OCI-LY7 (cell line): Measurements from ENCODE around the gene PPP1R7. TPM values are rescaled to one million over a fixed set of nuclear protein-coding genes. Genes with fewer than 3 reads are reported as not detected.

Source experiments
- BruUV-seq: library from RNA; stranded (reverse); fragments of 400-500 nt; replicated peaks from 2 replicates; lab custom pipeline; 2021; lab: Mats Ljungman, UMichigan
- CTCF ChIA-PET: fragments of 300-600 bp; sonication (Branson Sonifier 250); formaldehyde crosslinking; loops from one replicate; lab custom pipeline; 2022; ENCODE audit warnings: antibody characterized with exemption; ENCODE audit not compliant: unreplicated experiment; lab: Charles Lee
- POLR2A ChIA-PET: fragments of 300-600 bp; sonication (Branson Sonifier 250); formaldehyde crosslinking; loops from one replicate; lab custom pipeline; 2022; ENCODE audit warnings: antibody characterized with exemption; lab: Charles Lee
- DNase-seq: peaks from one replicate; pipeline ENCODE4 v3.0.0-alpha.2; 2015; ENCODE audit warnings: low spot score
- H2AFZ ChIP-seq: fragments of 200-600 bp; sonication (generic), shearing (Covaris generic); 2 replicates; pipeline ENCODE4 v1.6.1; 2014; ENCODE audit warnings: mild to moderate bottlenecking, antibody characterized with exemption, low read length, moderate library complexity
- H3K27ac ChIP-seq: fragments of 200-600 bp; sonication (generic); 2 replicates; pipeline ENCODE4 v1.5.1; 2014; ENCODE audit warnings: mixed run types, low read depth, mild to moderate bottlenecking, moderate library complexity, low read length, inconsistent platforms; ENCODE audit not compliant: poor library complexity, severe bottlenecking
- H3K36me3 ChIP-seq: fragments of 200-600 bp; sonication (generic); 2 replicates; pipeline ENCODE4 v1.6.1; 2014; ENCODE audit warnings: mild to moderate bottlenecking, antibody characterized with exemption, low read length, moderate library complexity, mixed read lengths; ENCODE audit not compliant: insufficient read depth
- H3K4me1 ChIP-seq: fragments of 200-600 bp; sonication (generic); 2 replicates; pipeline ENCODE4 v1.5.1; 2014; ENCODE audit warnings: mild to moderate bottlenecking, low read length; ENCODE audit not compliant: insufficient read depth, poor library complexity, severe bottlenecking
- H3K4me2 ChIP-seq: fragments of 200-600 bp; sonication (generic); 2 replicates; pipeline ENCODE4 v1.6.1; 2014; ENCODE audit warnings: mild to moderate bottlenecking, low read length
- H3K4me3 ChIP-seq: fragments of 200-600 bp; sonication (generic); 2 replicates; pipeline ENCODE4 v1.5.1; 2014; ENCODE audit warnings: mild to moderate bottlenecking, low read depth, low read length; ENCODE audit not compliant: poor library complexity, severe bottlenecking
- H3K79me2 ChIP-seq: fragments of 200-600 bp; sonication (generic); 2 replicates; pipeline ENCODE4 v1.6.1; 2016; ENCODE audit warnings: low read depth, mild to moderate bottlenecking, low read length, moderate library complexity, mixed read lengths; ENCODE audit not compliant: insufficient read depth
- H3K9me2 ChIP-seq: fragments of 200-600 bp; sonication (generic); 2 replicates; pipeline ENCODE4 v1.6.1; 2016; ENCODE audit warnings: mild to moderate bottlenecking, low read length, mixed read lengths; ENCODE audit not compliant: insufficient read depth
- H3K9me3 ChIP-seq: fragments of 200-600 bp; sonication (generic); 2 replicates; pipeline ENCODE4 v1.6.1; 2014; ENCODE audit warnings: mild to moderate bottlenecking, mixed run types, low read length, mixed read lengths
- H4K20me1 ChIP-seq: fragments of 200-600 bp; sonication (generic); 2 replicates; pipeline ENCODE4 v1.6.1; 2014; ENCODE audit warnings: mild to moderate bottlenecking, antibody characterized with exemption, low read length, moderate library complexity, mixed read lengths; ENCODE audit not compliant: insufficient read depth
- CTCF ChIP-seq: fragments of 200-600 bp; sonication (generic); conservative IDR thresholded peaks from 2 replicates; pipeline ENCODE4 v1.5.1; 2014; ENCODE audit warnings: mild to moderate bottlenecking, antibody characterized with exemption, low read length, moderate library complexity, mixed read lengths
- EZH2phosphoT487 ChIP-seq: fragments of 200-600 bp; sonication (generic); IDR thresholded peaks from 2 replicates; pipeline ENCODE4 v1.6.1; 2018; ENCODE audit warnings: low read depth, borderline replicate concordance, mild to moderate bottlenecking, mixed run types, antibody characterized with exemption, low read length, moderate library complexity, mixed read lengths
- intact Hi-C: fragments of 100-400 bp; cut with micrococcal nuclease; formaldehyde crosslinking; loops from one replicate; pipeline ENCODE4 v1.10.0; 2022; ENCODE audit not compliant: unreplicated experiment
- total RNA-seq, 2 experiments: library from RNA; depleted of rRNA in 1 of 2; stranded (reverse); fragments of >200 nt in 1 of 2; shearing (Covaris generic) in 1 of 2; gene quantifications; 2 replicates each; pipeline ENCODE4 v1.2.3, GENCODE V29; 2014 to 2022

The PPP1R7 gene
- total RNA-seq, 2 experiments from 2014 or later = 46.0 to 82.0 TPM

- no peaks in the 10 kb centered on the region for H3K79me2 ChIP-seq
- no peak overlapping the region for H3K27ac ChIP-seq
- H3K4me2 ChIP-seq = no peak overlapping the region
- POLR2A ChIA-PET = interaction anchor here (0.5 kb wide), 1 partner anchor 9 kb away, joined by 3 read pairs; no protein-coding TSS in a partner anchor
- no TSS peak for BruUV-seq
- no peaks in the 10 kb centered on the region for H3K9me2 ChIP-seq
- intact Hi-C loops = no loop called here
- no peaks in the 10 kb centered on the region for H3K36me3 ChIP-seq
- no peak overlapping the region for H2AFZ ChIP-seq
- no peaks in the 10 kb centered on the region for H3K9me3 ChIP-seq
- CTCF ChIA-PET = no interaction called here
- no peak for DNase-seq
- H3K4me3 ChIP-seq = no peak overlapping the region
- TF ChIP-seq EZH2phosphoT487 (no peak), CTCF (no peak)
- H3K4me1 ChIP-seq = peaks cover 13% of the 10 kb centered on the region
- H4K20me1 ChIP-seq = no peaks in the 10 kb centered on the region
These were observed 39.0 kb downstream of the PPP1R7 start for GRCh38 chr2:241189093-241189855.

GRCh38 chr2:241189856-241190201, 39.6 kb downstream of the PPP1R7 start:
- Histone ChIP-seq H3K4me1 (peaks cover 13% of the 10 kb centered on the region), H3K27ac (no peak overlapping the region), H2AFZ (no peak overlapping the region), H3K79me2 (no peaks in the 10 kb centered on the region), H3K9me2 (no peaks in the 10 kb centered on the region), H3K36me3 (no peaks in the 10 kb centered on the region), H3K4me3 (no peak overlapping the region), H4K20me1 (no peaks in the 10 kb centered on the region), H3K4me2 (no peak overlapping the region), H3K9me3 (no peaks in the 10 kb centered on the region)
- intact Hi-C loops = no loop called here
- no peak for DNase-seq
- TF ChIP-seq EZH2phosphoT487 = no peak
- TF ChIP-seq CTCF = no peak
- POLR2A ChIA-PET = interaction anchor here (0.5 kb wide), 1 partner anchor 10 kb away, joined by 3 read pairs; no protein-coding TSS in a partner anchor
- BruUV-seq = no TSS peak
- CTCF ChIA-PET = no interaction called here

- Histone ChIP-seq H3K36me3 (no peaks in the 10 kb centered on the region), H3K4me1 (peaks cover 13% of the 10 kb centered on the region), H2AFZ (no peak overlapping the region), H3K9me2 (no peaks in the 10 kb centered on the region), H3K4me2 (no peak overlapping the region), H4K20me1 (no peaks in the 10 kb centered on the region), H3K79me2 (no peaks in the 10 kb centered on the region), H3K27ac (no peak overlapping the region), H3K9me3 (no peaks in the 10 kb centered on the region), H3K4me3 (no peak overlapping the region)
- no TSS peak for BruUV-seq
- ChIA-PET POLR2A (no interaction called here), CTCF (no interaction called here)
- no peak for DNase-seq
- intact Hi-C loops = no loop called here
- TF ChIP-seq CTCF (no peak), EZH2phosphoT487 (no peak)
These were observed 40.2 kb downstream of the PPP1R7 start for GRCh38 chr2:241190291-241190981.
